ENCODE results near the gene NFIX. TPM values are rescaled to one million over a fixed set of nuclear protein-coding genes. Genes with fewer than 3 reads are reported as not detected.
A peak's percentile ranks its signal among the peaks of the same experiment; 100 is the strongest.

The NFIX gene
- total RNA-seq, 4 donors from 2014 or later: 25.4 to 53.1 (median 29.3) TPM

DNA sequence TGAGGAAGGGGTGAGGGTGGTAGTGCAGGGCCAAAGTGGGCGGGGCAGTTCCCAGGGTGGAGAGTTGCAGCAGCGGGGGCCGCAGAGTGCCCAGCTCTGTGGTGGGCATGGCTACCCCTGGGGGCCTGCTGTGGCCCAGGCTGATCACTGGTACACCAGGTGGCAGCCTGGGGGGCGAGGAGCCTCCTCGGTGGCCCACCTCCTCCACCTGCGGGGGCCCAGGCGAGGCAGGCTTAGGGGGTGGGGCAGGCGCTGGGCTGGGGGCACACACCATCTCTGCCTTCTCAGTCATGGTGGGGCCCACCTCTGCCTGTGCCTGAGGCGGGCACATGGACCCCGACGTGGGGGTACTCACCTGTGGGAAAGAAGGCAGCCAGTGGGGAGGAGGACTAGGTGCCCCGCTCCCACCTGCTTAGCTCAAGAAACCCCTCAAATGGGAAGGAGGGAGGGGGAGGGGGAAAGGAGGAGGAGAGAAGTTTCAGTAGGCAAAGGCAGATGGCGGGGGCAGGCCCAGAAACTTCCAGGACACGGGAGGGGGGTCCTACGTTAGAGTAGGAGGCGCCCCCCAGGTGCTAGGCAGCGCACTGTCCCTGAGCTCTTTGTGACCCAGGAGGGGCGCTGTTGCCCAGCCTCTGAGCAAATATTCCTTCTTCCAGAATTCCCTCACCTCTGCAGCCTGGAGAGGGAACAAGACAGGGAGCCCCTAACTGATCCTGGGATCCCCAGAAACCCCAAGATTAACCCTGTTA lies 105.7 kb downstream of the NFIX start:
- Histone ChIP-seq H3K27me3 (no peaks in the 10 kb centered on the region), H3K4me1 (peaks cover 33 to 59% (median 50%) of the 10 kb centered on the region in 4 donors), H3K27ac (peak overlapping the region; percentile 78 to 93 (median 90)), H3K4me3 (peak overlapping the region in 2 of 4 donors; percentile 36 to 51), H3K36me3 (no peaks in the 10 kb centered on the region), H3K9me3 (no peaks in the 10 kb centered on the region)
- TF ChIP-seq EP300 (IDR thresholded peaks at IDR 0.05; ENCODE audit: low read depth) (no peak), POLR2A (IDR thresholded peaks at IDR 0.05) (no peak), POLR2AphosphoS5 (IDR thresholded peaks at IDR 0.05) (no peak)
- TF ChIP-seq, protein P1, sequence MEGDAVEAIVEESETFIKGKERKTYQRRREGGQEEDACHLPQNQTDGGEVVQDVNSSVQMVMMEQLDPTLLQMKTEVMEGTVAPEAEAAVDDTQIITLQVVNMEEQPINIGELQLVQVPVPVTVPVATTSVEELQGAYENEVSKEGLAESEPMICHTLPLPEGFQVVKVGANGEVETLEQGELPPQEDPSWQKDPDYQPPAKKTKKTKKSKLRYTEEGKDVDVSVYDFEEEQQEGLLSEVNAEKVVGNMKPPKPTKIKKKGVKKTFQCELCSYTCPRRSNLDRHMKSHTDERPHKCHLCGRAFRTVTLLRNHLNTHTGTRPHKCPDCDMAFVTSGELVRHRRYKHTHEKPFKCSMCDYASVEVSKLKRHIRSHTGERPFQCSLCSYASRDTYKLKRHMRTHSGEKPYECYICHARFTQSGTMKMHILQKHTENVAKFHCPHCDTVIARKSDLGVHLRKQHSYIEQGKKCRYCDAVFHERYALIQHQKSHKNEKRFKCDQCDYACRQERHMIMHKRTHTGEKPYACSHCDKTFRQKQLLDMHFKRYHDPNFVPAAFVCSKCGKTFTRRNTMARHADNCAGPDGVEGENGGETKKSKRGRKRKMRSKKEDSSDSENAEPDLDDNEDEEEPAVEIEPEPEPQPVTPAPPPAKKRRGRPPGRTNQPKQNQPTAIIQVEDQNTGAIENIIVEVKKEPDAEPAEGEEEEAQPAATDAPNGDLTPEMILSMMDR (IDR thresholded peaks at IDR 0.05): peak in 4 of 5 experiments; percentile 13 to 32 (median 20)
- no peak for DNase-seq
- 61% methylated on average over 16 of the region's 18 CpGs; no CpG with 5 or more reads in 1 of the 2 donors for WGBS, 2 donors (ENCODE audit: low coverage in 1 of 2)
- intact Hi-C loops (cut with DNase I; ENCODE audit: low total_unique reads) (no loop called here), in situ Hi-C loops (cut with MboI; ENCODE audit: low pct_ligation_motif_present in 1 of 4, low pct_unique_long_range_greater_than_20kb in 1 of 4, low sequenced_read_pairs in 3 of 4) (loop anchor here in 1 of 4 donors (25.0 kb wide), 1 partner anchor 161 kb away; no protein-coding TSS in a partner anchor)

DNA sequence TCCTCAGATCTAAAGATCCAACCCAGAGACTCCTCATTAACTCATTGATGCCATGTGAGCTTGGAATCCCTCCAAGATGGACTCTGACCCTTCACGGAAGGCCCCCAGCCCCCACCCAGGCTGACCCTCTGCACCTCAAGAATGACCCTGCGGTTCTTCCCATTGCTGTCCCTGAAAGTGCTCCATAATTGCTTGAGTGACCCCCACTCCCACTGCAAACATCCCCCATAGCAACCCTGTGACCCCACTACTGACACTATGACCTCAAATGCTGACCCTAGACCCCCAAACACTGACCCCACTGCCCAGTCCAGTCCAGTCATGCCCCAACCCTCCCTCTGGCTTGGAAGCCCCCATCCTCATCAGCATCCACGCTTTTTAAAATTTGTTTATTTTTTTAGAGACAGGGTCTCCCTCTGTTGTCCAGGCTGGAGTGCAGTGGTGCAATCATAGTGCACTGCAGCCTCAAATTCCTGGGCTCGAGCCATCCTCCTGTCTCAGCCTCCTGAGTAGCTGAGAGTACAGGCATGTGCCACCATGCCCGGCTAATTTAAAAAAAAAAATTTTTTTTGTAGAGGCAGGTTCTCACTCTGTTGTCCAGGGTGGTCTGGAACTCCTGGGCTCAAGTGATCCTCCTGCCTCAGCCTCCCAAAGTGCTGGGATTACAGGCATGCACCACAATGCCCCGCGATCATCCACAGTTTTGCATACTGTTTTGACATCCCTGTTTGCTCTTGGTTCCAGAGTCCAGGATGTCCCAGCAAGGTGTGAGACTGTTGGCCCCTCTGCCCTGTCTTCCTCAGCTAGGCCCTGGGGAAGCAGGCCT lies 106.5 kb downstream of the NFIX start:
- intact Hi-C loops (cut with DNase I; ENCODE audit: low total_unique reads) (no loop called here), in situ Hi-C loops (cut with MboI; ENCODE audit: low pct_ligation_motif_present in 1 of 4, low pct_unique_long_range_greater_than_20kb in 1 of 4, low sequenced_read_pairs in 3 of 4) (loop anchor here in 1 of 4 donors (25.0 kb wide), 1 partner anchor 160 kb away; no protein-coding TSS in a partner anchor)
- TF ChIP-seq EP300 (IDR thresholded peaks at IDR 0.05; ENCODE audit: low read depth) (no peak), POLR2A (IDR thresholded peaks at IDR 0.05) (no peak), POLR2AphosphoS5 (IDR thresholded peaks at IDR 0.05) (no peak)
- TF ChIP-seq, protein P1 (IDR thresholded peaks at IDR 0.05): no peak
- H3K4me1 ChIP-seq: peaks cover 33 to 55% (median 46%) of the 10 kb centered on the region in 4 donors
- DNase-seq: no peak
- H3K4me3 ChIP-seq: peak overlapping the region in 3 of 4 donors; percentile 18 to 51 (median 36)
- H3K9me3 ChIP-seq: no peaks in the 10 kb centered on the region
- WGBS, 2 donors (ENCODE audit: low coverage in 1 of 2): 63 to 73% methylated on average over 2 to 7 of the region's 7 CpGs
- H3K27ac ChIP-seq: peak overlapping the region; percentile 78 to 93 (median 90)
- no peaks in the 10 kb centered on the region for H3K27me3 ChIP-seq
- H3K36me3 ChIP-seq: no peaks in the 10 kb centered on the region

DNA sequence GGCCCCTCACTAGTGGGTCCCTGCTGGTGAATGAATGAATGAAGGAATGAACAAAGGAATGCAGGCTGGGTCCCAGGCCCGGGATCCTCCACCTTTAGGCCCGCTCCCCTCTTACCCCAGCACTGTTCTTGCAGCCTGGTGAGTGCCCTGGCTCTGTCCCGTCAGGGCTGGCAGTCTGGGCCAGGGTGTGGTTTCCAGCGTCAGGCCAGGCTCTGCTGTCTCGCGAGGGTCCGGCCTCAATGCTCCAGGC lies 107.1 kb downstream of the NFIX start:
- DNase-seq: no peak
- H3K4me1 ChIP-seq: peaks cover 32 to 53% (median 45%) of the 10 kb centered on the region in 4 donors
- in situ Hi-C loops (cut with MboI; ENCODE audit: low pct_ligation_motif_present in 1 of 4, low pct_unique_long_range_greater_than_20kb in 1 of 4, low sequenced_read_pairs in 3 of 4) (loop anchor here in 1 of 4 donors (25.0 kb wide), 1 partner anchor 160 kb away; no protein-coding TSS in a partner anchor), intact Hi-C loops (cut with DNase I; ENCODE audit: low total_unique reads) (no loop called here)
- H3K27ac ChIP-seq: peak overlapping the region; percentile 78 to 93 (median 90)
- WGBS, 2 donors (ENCODE audit: low coverage in 1 of 2): 11% methylated on average over 7 of the region's 7 CpGs; no CpG with 5 or more reads in 1 of the 2 donors
- H3K9me3 ChIP-seq: no peaks in the 10 kb centered on the region
- peaks cover 0 to under 1% (median 0%) of the 10 kb centered on the region in 4 donors for H3K36me3 ChIP-seq
- H3K4me3 ChIP-seq: peak overlapping the region; percentile 17 to 51 (median 27)
- TF ChIP-seq EP300 (IDR thresholded peaks at IDR 0.05; ENCODE audit: low read depth) (no peak), POLR2AphosphoS5 (IDR thresholded peaks at IDR 0.05) (no peak), POLR2A (IDR thresholded peaks at IDR 0.05) (no peak)
- TF ChIP-seq, protein P1 (IDR thresholded peaks at IDR 0.05): no peak
- H3K27me3 ChIP-seq: no peaks in the 10 kb centered on the region
